CD4-positive, alpha-beta T cell treated with Interferon alpha-2 for 1 hour (primary cell): ENCODE measurements around the gene CLTRN.
"Not testable (repeated sequence)": the region's sequence is repeated elsewhere in the genome, so short reads cannot be mapped to it uniquely, and the experiment has no call there.

Source experiments
- DNase-seq, 2 donors: peaks; one replicate each; pipeline ENCODE4 v3.0.0-alpha.2; 2020 to 2022

CLTRN gene

GRCh38 chrX:15664487-15665444, at the start of gene CLTRN:
TSS of gene CLTRN (minus strand) at chrX:15664805. CDS start at chrX:15664775, 30 bp downstream.
- DNase-seq: no peak

GRCh38 chrX:15704273-15704672, 39.7 kb upstream of the CLTRN start:
- not testable (repeated sequence) for DNase-seq

GRCh38 chrX:15703809-15704208, 39.2 kb upstream of the CLTRN start:
- DNase-seq: not testable (repeated sequence)

GRCh38 chrX:15702488-15703371, 38.1 kb upstream of the CLTRN start:
- no peak for DNase-seq

GRCh38 chrX:15696516-15696915, 31.9 kb upstream of the CLTRN start:
- DNase-seq: no peak

GRCh38 chrX:15694941-15695451, 30.4 kb upstream of the CLTRN start:
- DNase-seq: no peak

GRCh38 chrX:15686818-15687685, 22.4 kb upstream of the CLTRN start:
- peak; percentile 69 to 78 for DNase-seq

GRCh38 chrX:15683193-15683592, 18.6 kb upstream of the CLTRN start:
- DNase-seq: no peak

- no peak for DNase-seq
These were observed 16.8 kb upstream of the CLTRN start for GRCh38 chrX:15681433-15681832.

GRCh38 chrX:15680401-15680800, 15.8 kb upstream of the CLTRN start:
- DNase-seq: no peak

- no peak for DNase-seq
These were observed 14.6 kb upstream of the CLTRN start for GRCh38 chrX:15679246-15679645.

- DNase-seq: no peak
These were observed 13.7 kb upstream of the CLTRN start for GRCh38 chrX:15678339-15678738.

- DNase-seq: no peak
These were observed 12.3 kb upstream of the CLTRN start for GRCh38 chrX:15676886-15677285.

GRCh38 chrX:15675490-15675921, 10.9 kb upstream of the CLTRN start:
- DNase-seq: peak; percentile 87 to 89

- peak; percentile 90 to 93 for DNase-seq
These were observed 10.4 kb upstream of the CLTRN start for GRCh38 chrX:15674841-15675489.

- DNase-seq: no peak
These were observed 9.9 kb upstream of the CLTRN start for GRCh38 chrX:15674514-15674840.

- DNase-seq: no peak
These were observed 9.4 kb upstream of the CLTRN start for GRCh38 chrX:15673970-15674369.

- DNase-seq: no peak
These were observed 8.3 kb upstream of the CLTRN start for GRCh38 chrX:15672881-15673280.

GRCh38 chrX:15663439-15663838, 1.2 kb downstream of the CLTRN start:
- no peak for DNase-seq

- DNase-seq: not testable (repeated sequence)
These were observed 9.8 kb downstream of the CLTRN start for GRCh38 chrX:15654804-15655203.

- no peak for DNase-seq
These were observed 10.6 kb downstream of the CLTRN start for GRCh38 chrX:15653961-15654360.

GRCh38 chrX:15647510-15647909, 17.1 kb downstream of the CLTRN start:
- DNase-seq: not testable (repeated sequence)
